ENCODE data around the gene CRACR2B.

CRACR2B gene

GRCh38 chr11:827897-828192 lies at the start of gene CRACR2B:
Gene CRACR2B, plus strand, starts transcription at chr11:827919. Its CDS starts 689 bp downstream, at chr11:828608.
- H3K4me3 ChIP-seq (replicated peaks; ENCODE audit: low read depth, low read length) = peak within 1 kb of the TSS; percentile 67
- TF ChIP-seq CTCF (IDR thresholded peaks at IDR 0.05; ENCODE audit: insufficient read depth, low read length, poor library complexity, severe bottlenecking) = no peak
- DNase-seq (ENCODE audit: extremely low read depth, insufficient read length) = no peak
- H3K27me3 ChIP-seq (replicated peaks; ENCODE audit: control insufficient read depth, insufficient read depth, low read length) = peaks cover 1% of the 10 kb centered on the region; the same call in 1 of the 2 replicates
- 0 out of 2 replicates have a peak, but pooled peaks cover 2% of the 10 kb centered on the region for H3K36me3 ChIP-seq (ENCODE audit: control insufficient read depth, insufficient read depth, low read length)

- no peak overlapping the region for H3K4me3 ChIP-seq (replicated peaks; ENCODE audit: low read depth, low read length)
- H3K36me3 ChIP-seq (ENCODE audit: control insufficient read depth, insufficient read depth, low read length) = peaks cover 1% of the 10 kb centered on the region
Measured at GRCh38 chr11:778976-779954, 48.5 kb upstream of the CRACR2B start.

GRCh38 chr11:779955-780532 lies 47.7 kb upstream of the CRACR2B start:
- TF ChIP-seq CTCF (IDR thresholded peaks at IDR 0.05; ENCODE audit: insufficient read depth, low read length, poor library complexity, severe bottlenecking) = no peak
- Histone ChIP-seq H3K27me3 (replicated peaks; ENCODE audit: control insufficient read depth, insufficient read depth, low read length) (no peaks in the 10 kb centered on the region), H3K4me3 (replicated peaks; ENCODE audit: low read depth, low read length) (no peak overlapping the region), H3K36me3 (ENCODE audit: control insufficient read depth, insufficient read depth, low read length) (peaks cover 1% of the 10 kb centered on the region)
- DNase-seq (ENCODE audit: extremely low read depth, insufficient read length) = no peak

More at GRCh38 chr11:778976-779954, 48.5 kb upstream of the CRACR2B start:
- no peak for TF ChIP-seq CTCF (IDR thresholded peaks at IDR 0.05; ENCODE audit: insufficient read depth, low read length, poor library complexity, severe bottlenecking)
- no peaks in the 10 kb centered on the region for H3K27me3 ChIP-seq (replicated peaks; ENCODE audit: control insufficient read depth, insufficient read depth, low read length)
- DNase-seq (ENCODE audit: extremely low read depth, insufficient read length) = no peak

GRCh38 chr11:782264-783174 lies 45.2 kb upstream of the CRACR2B start:
- no peaks in the 10 kb centered on the region for H3K27me3 ChIP-seq (replicated peaks; ENCODE audit: control insufficient read depth, insufficient read depth, low read length)
- no peak for DNase-seq (ENCODE audit: extremely low read depth, insufficient read length)
- TF ChIP-seq CTCF (IDR thresholded peaks at IDR 0.05; ENCODE audit: insufficient read depth, low read length, poor library complexity, severe bottlenecking) = no peak
- no peak overlapping the region for H3K4me3 ChIP-seq (replicated peaks; ENCODE audit: low read depth, low read length)
- peaks cover 1% of the 10 kb centered on the region for H3K36me3 ChIP-seq (ENCODE audit: control insufficient read depth, insufficient read depth, low read length)

GRCh38 chr11:783581-784015 lies 44.1 kb upstream of the CRACR2B start:
- no peak for DNase-seq (ENCODE audit: extremely low read depth, insufficient read length)
- H3K4me3 ChIP-seq (replicated peaks; ENCODE audit: low read depth, low read length) = no peak overlapping the region
- H3K27me3 ChIP-seq (replicated peaks; ENCODE audit: control insufficient read depth, insufficient read depth, low read length) = no peaks in the 10 kb centered on the region

More at GRCh38 chr11:783581-784015, 44.1 kb upstream of the CRACR2B start:
- TF ChIP-seq CTCF (IDR thresholded peaks at IDR 0.05; ENCODE audit: insufficient read depth, low read length, poor library complexity, severe bottlenecking) = peak; percentile 46
- H3K36me3 ChIP-seq (ENCODE audit: control insufficient read depth, insufficient read depth, low read length) = peaks cover 1% of the 10 kb centered on the region
